Rectal smooth muscle tissue (tissue), 1 donor: ENCODE data around the gene GARIN3.
"Not testable (repeated sequence)": the region's sequence is repeated elsewhere in the genome, so short reads cannot be mapped to it uniquely, and the experiment has no call there.

Experiments used
- H3K27ac ChIP-seq: one replicate; pipeline ENCODE4 v1.7.0; 2013; ENCODE audit warnings: low read depth, low read length, inconsistent platforms
- H3K27me3 ChIP-seq: one replicate; pipeline ENCODE4 v1.7.0; 2013; ENCODE audit warnings: low read length; ENCODE audit not compliant: control insufficient read depth, insufficient read depth
- H3K36me3 ChIP-seq: one replicate; pipeline ENCODE4 v1.7.0; 2013; ENCODE audit warnings: low read length; ENCODE audit not compliant: control insufficient read depth, insufficient read depth
- H3K4me1 ChIP-seq: one replicate; pipeline ENCODE4 v1.7.0; 2013; ENCODE audit warnings: low read length; ENCODE audit not compliant: control insufficient read depth, insufficient read depth
- H3K4me3 ChIP-seq: one replicate; pipeline ENCODE4 v1.7.0; 2013; ENCODE audit warnings: low read length
- H3K9ac ChIP-seq: one replicate; pipeline ENCODE4 v1.7.0; 2013; ENCODE audit warnings: low read length

Gene GARIN3

GRCh38 chr5:157166214-157167213, at the start of gene GARIN3:
Gene GARIN3 (minus strand): TSS chr5:157166264. CDS start chr5:157166168, 96 bp downstream.
- Histone ChIP-seq H3K27ac (no peak within 1 kb of the TSS), H3K4me3 (no peak within 1 kb of the TSS), H3K27me3 (no peaks in the 10 kb centered on the region), H3K36me3 (no peaks in the 10 kb centered on the region), H3K4me1 (no peaks in the 10 kb centered on the region), H3K9ac (no peak within 1 kb of the TSS)

GRCh38 chr5:157215514-157216167, 49.6 kb upstream of the GARIN3 start:
- Histone ChIP-seq H3K4me3 (no peak overlapping the region), H3K4me1 (no peaks in the 10 kb centered on the region), H3K36me3 (no peaks in the 10 kb centered on the region), H3K27ac (no peak overlapping the region), H3K9ac (no peak overlapping the region), H3K27me3 (no peaks in the 10 kb centered on the region)

GRCh38 chr5:157214861-157215513, 48.9 kb upstream of the GARIN3 start:
- H3K27ac ChIP-seq: no peak overlapping the region

GRCh38 chr5:157214415-157214814, 48.4 kb upstream of the GARIN3 start:
- H3K9ac ChIP-seq: no peak overlapping the region
- H3K27ac ChIP-seq: no peak overlapping the region
- no peaks in the 10 kb centered on the region for H3K36me3 ChIP-seq
- no peaks in the 10 kb centered on the region for H3K4me1 ChIP-seq
- no peaks in the 10 kb centered on the region for H3K27me3 ChIP-seq
- no peak overlapping the region for H3K4me3 ChIP-seq

More at GRCh38 chr5:157214861-157215513, 48.9 kb upstream of the GARIN3 start:
- no peaks in the 10 kb centered on the region for H3K27me3 ChIP-seq
- H3K4me3 ChIP-seq: no peak overlapping the region
- H3K4me1 ChIP-seq: no peaks in the 10 kb centered on the region
- no peak overlapping the region for H3K9ac ChIP-seq
- no peaks in the 10 kb centered on the region for H3K36me3 ChIP-seq

- no peaks in the 10 kb centered on the region for H3K4me1 ChIP-seq
- H3K4me3 ChIP-seq: no peak overlapping the region
- H3K36me3 ChIP-seq: no peaks in the 10 kb centered on the region
- H3K9ac ChIP-seq: no peak overlapping the region
- no peak overlapping the region for H3K27ac ChIP-seq
- no peaks in the 10 kb centered on the region for H3K27me3 ChIP-seq
Observed at GRCh38 chr5:157213527-157214243, 47.6 kb upstream of the GARIN3 start.

- no peak overlapping the region for H3K4me3 ChIP-seq
- no peaks in the 10 kb centered on the region for H3K27me3 ChIP-seq
- H3K9ac ChIP-seq: no peak overlapping the region
- no peaks in the 10 kb centered on the region for H3K36me3 ChIP-seq
- no peaks in the 10 kb centered on the region for H3K4me1 ChIP-seq
- no peak overlapping the region for H3K27ac ChIP-seq
Observed at GRCh38 chr5:157212307-157212706, 46.2 kb upstream of the GARIN3 start.

GRCh38 chr5:157210652-157211051, 44.6 kb upstream of the GARIN3 start:
- not testable (repeated sequence) for H3K4me3 ChIP-seq, H3K27me3 ChIP-seq, H3K27ac ChIP-seq, H3K36me3 ChIP-seq, H3K4me1 ChIP-seq, H3K9ac ChIP-seq

- Histone ChIP-seq H3K4me3 (no peak overlapping the region), H3K27me3 (no peaks in the 10 kb centered on the region), H3K27ac (no peak overlapping the region), H3K9ac (no peak overlapping the region), H3K4me1 (no peaks in the 10 kb centered on the region), H3K36me3 (no peaks in the 10 kb centered on the region)
Observed at GRCh38 chr5:157205708-157206107, 39.6 kb upstream of the GARIN3 start.

GRCh38 chr5:157204765-157205164, 38.7 kb upstream of the GARIN3 start:
- Histone ChIP-seq H3K27ac (no peak overlapping the region), H3K4me1 (no peaks in the 10 kb centered on the region), H3K27me3 (no peaks in the 10 kb centered on the region), H3K36me3 (no peaks in the 10 kb centered on the region), H3K9ac (no peak overlapping the region), H3K4me3 (no peak overlapping the region)

GRCh38 chr5:157203417-157203816, 37.4 kb upstream of the GARIN3 start:
- Histone ChIP-seq H3K4me1 (no peaks in the 10 kb centered on the region), H3K27me3 (no peaks in the 10 kb centered on the region), H3K9ac (no peak overlapping the region), H3K4me3 (no peak overlapping the region), H3K36me3 (no peaks in the 10 kb centered on the region), H3K27ac (no peak overlapping the region)

- Histone ChIP-seq H3K27me3 (no peaks in the 10 kb centered on the region), H3K36me3 (no peaks in the 10 kb centered on the region), H3K27ac (no peak overlapping the region), H3K4me3 (no peak overlapping the region), H3K4me1 (no peaks in the 10 kb centered on the region), H3K9ac (no peak overlapping the region)
Observed at GRCh38 chr5:157201857-157202256, 35.8 kb upstream of the GARIN3 start.
